SK-N-MC (cell line): ENCODE data around the gene FOXD2.

Experiments
- EZH2 ChIP-seq: fragments of 200-600 bp; sonication (generic); IDR thresholded peaks from one replicate; pipeline ENCODE4 v1.6.1; 2017; ENCODE audit warnings: antibody characterized with exemption
- FOXP2 ChIP-seq: optimal IDR thresholded peaks from 2 replicates; pipeline ENCODE3; 2011; ENCODE audit warnings: mild to moderate bottlenecking, moderate library complexity; ENCODE audit not compliant: insufficient read depth; ENCODE audit errors: extremely low read length, control extremely low read depth
- POLR2AphosphoS5 ChIP-seq: IDR thresholded peaks from 2 replicates; pipeline ENCODE4 v1.6.1; 2012; ENCODE audit warnings: mild to moderate bottlenecking, low read depth, low read length, borderline replicate concordance

DNA sequence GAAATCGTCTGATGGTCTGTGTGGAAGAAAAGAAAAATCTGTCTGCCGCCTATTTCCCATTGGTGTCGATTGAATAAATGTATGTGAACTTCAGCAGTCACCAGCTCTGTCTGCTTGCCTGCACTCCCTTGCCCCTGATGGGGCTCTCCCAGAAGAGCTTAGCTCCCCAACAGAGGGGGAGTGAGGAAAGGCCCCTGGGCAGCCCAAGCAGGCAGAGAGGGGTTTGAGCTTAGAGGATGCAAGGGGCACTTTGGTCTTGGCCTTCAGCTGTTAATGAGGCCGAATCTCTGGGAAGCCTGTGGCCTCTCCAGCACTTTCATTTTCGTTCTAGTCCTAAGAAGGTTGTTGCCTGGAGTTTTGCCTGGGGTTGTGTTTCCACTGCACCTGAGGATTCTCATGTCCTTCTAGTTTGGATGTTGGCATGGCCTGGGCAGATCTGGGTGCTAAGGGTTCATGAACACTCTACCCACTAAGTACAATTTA lies 2.8 kb downstream of the FOXD2 start:
- no peak for TF ChIP-seq EZH2
- no peak for TF ChIP-seq POLR2AphosphoS5
- TF ChIP-seq FOXP2, result no peak
